HepG2 (cell line): ENCODE results near the gene ISY1.
"Not testable (repeated sequence)": the region's sequence is repeated elsewhere in the genome, so short reads cannot be mapped to it uniquely, and the experiment has no call there.

Source experiments
- DPF2 ChIP-seq: sonication (generic); formaldehyde crosslinking; IDR thresholded peaks from 2 replicates; pipeline ENCODE4 v1.4.0; 2020; ENCODE audit warnings: mild to moderate bottlenecking, low read depth, missing genetic modification reagents, borderline replicate concordance
- HDAC1 ChIP-seq: sonication (generic); formaldehyde crosslinking; IDR thresholded peaks from 2 replicates; pipeline ENCODE4 v1.5.1; 2020; ENCODE audit warnings: mild to moderate bottlenecking, missing genetic modification reagents
- PCBP1 ChIP-seq: fragments of 200-400 bp; formaldehyde crosslinking; IDR thresholded peaks from 2 replicates; pipeline ENCODE4 v1.6.1; 2017; ENCODE audit warnings: mild to moderate bottlenecking, low read depth, low read length, borderline replicate concordance
- PRPF4 ChIP-seq: fragments of 200-400 bp; formaldehyde crosslinking; IDR thresholded peaks from 2 replicates; pipeline ENCODE4 v1.6.1; 2016; ENCODE audit warnings: low read length, low read depth; ENCODE audit not compliant: poor library complexity, severe bottlenecking
- ZNF121 ChIP-seq: sonication (generic); formaldehyde crosslinking; IDR thresholded peaks from 2 replicates; pipeline ENCODE4 v1.5.0; 2020; ENCODE audit warnings: mild to moderate bottlenecking, missing genetic modification reagents
- TF ChIP-seq, protein P1 (sequence below): sonication (generic); formaldehyde crosslinking; IDR thresholded peaks from 2 replicates; pipeline ENCODE4 v1.5.0; 2020; ENCODE audit warnings: mild to moderate bottlenecking, missing genetic modification reagents, moderate library complexity

DNA sequence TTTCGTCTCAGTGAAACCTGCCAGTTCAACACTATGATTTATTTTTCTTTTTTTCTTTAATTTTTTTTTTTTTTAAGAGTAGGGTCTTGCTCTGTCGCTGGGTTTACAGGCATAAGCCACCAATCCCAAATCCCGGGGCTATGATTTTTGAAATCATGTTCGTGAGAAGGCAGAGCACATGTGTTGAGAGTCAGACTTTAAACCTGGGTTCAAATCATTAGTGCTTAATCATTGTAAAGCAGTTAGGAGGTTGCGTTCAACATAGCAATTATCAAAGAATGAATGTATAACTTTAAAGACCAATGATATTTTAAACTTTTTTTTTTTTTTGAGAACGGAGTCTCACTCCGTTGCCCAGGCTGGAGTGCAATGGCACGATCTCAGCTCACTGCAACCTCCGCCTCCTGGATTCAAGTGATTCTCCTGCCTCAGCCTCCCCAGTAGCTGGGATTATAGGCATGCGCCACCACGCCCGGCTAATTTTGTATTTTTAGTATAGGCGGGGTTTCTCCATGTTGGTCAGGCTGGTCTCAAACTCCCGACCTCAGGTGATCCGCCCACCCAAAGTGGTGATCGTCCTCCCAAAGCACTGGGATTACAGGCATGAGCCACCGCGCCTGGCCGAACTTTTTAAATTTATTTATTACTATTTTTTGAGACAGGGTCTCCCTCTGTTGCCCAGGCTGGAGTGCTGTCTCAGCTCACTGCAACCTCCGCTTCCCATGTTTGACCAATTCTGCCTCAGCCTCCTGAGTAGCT, 24.1 kb upstream of the ISY1 start:
- TF ChIP-seq PCBP1; HDAC1 (CRISPR knock-in tag); ZNF121; DPF2 (CRISPR knock-in tag); PRPF4: not testable (repeated sequence)
- TF ChIP-seq, protein P1, sequence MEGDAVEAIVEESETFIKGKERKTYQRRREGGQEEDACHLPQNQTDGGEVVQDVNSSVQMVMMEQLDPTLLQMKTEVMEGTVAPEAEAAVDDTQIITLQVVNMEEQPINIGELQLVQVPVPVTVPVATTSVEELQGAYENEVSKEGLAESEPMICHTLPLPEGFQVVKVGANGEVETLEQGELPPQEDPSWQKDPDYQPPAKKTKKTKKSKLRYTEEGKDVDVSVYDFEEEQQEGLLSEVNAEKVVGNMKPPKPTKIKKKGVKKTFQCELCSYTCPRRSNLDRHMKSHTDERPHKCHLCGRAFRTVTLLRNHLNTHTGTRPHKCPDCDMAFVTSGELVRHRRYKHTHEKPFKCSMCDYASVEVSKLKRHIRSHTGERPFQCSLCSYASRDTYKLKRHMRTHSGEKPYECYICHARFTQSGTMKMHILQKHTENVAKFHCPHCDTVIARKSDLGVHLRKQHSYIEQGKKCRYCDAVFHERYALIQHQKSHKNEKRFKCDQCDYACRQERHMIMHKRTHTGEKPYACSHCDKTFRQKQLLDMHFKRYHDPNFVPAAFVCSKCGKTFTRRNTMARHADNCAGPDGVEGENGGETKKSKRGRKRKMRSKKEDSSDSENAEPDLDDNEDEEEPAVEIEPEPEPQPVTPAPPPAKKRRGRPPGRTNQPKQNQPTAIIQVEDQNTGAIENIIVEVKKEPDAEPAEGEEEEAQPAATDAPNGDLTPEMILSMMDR = not testable (repeated sequence)
